Breast epithelium (tissue), 3 donors: ENCODE results near the gene SLC25A38.

Experiments
- CTCF ChIP-seq, 3 donors: fragments of 450-650 bp; IDR thresholded peaks; one replicate each; pipeline ENCODE4 v1.5.1; 2016 to 2017; ENCODE audit warnings: antibody characterized with exemption in 3 of 3, mild to moderate bottlenecking in 3 of 3, moderate library complexity in 3 of 3
- POLR2A ChIP-seq: fragments of 450-650 bp; IDR thresholded peaks from one replicate; pipeline ENCODE4 v1.6.1; 2016; ENCODE audit warnings: antibody characterized with exemption, mild to moderate bottlenecking, moderate library complexity
- POLR2AphosphoS5 ChIP-seq, 3 donors: sonication (generic); formaldehyde crosslinking; IDR thresholded peaks; one replicate each; pipeline ENCODE4 v1.6.1; 2017; ENCODE audit warnings: antibody characterized with exemption in 3 of 3

GRCh38 chr3:39383045-39383880 is at the start of gene SLC25A38:
- TF ChIP-seq CTCF (IDR thresholded peaks at IDR 0.05) (peak in 1 of 3 donors; percentile 24), POLR2AphosphoS5 (IDR thresholded peaks at IDR 0.05) (peak; percentile 30 to 52 (median 50)), POLR2A (no peak)
